Gastrocnemius medialis (tissue), 4 donors: ENCODE data around the gene ANGPTL7. TPM values are rescaled to one million over a fixed set of nuclear protein-coding genes. Genes with fewer than 3 reads are reported as not detected.

ENCODE experiments used
- ATAC-seq, 2 donors: fragments of 150-250 bp; one replicate each; pipeline ENCODE4 v1.9.1; 2016
- DNase-seq, 2 donors: peaks; one replicate each; pipeline ENCODE4 v3.0.0-alpha.2; 2019
- H3K27ac ChIP-seq, 4 donors: fragments of 200-600 bp; sonication (generic); 1 replicate in 1 of 4; 2 replicates in 3 of 4; pipeline ENCODE4 v1.5.1; 2016 to 2018; ENCODE audit warnings: mild to moderate bottlenecking in 2 of 4, moderate library complexity in 1 of 4
- H3K27me3 ChIP-seq, 3 donors: fragments of 200-600 bp; sonication (generic) in 2 of 3; 1 replicate in 1 of 3; 2 replicates in 2 of 3; pipeline versions ENCODE4 v1.5.1 to v1.6.0; 2016 to 2019; ENCODE audit warnings: mild to moderate bottlenecking in 1 of 3, moderate library complexity in 1 of 3
- H3K36me3 ChIP-seq, 2 donors: fragments of 200-600 bp; sonication (generic) in 1 of 2; one replicate each; pipeline ENCODE4 v1.5.1; 2017 to 2018
- H3K4me1 ChIP-seq, 2 donors: fragments of 200-600 bp; sonication (generic) in 1 of 2; one replicate each; pipeline ENCODE4 v1.5.1; 2016 to 2017; ENCODE audit warnings: mild to moderate bottlenecking in 2 of 2
- H3K4me3 ChIP-seq, 4 donors: fragments of 200-600 bp; sonication (generic) in 3 of 4; 1 replicate in 1 of 4; 2 replicates in 3 of 4; pipeline ENCODE4 v1.5.1; 2016 to 2019; ENCODE audit warnings: mild to moderate bottlenecking in 2 of 4
- H3K9me3 ChIP-seq, 3 donors: fragments of 200-600 bp; sonication (generic) in 2 of 3; 1 replicate in 1 of 3; 2 replicates in 2 of 3; pipeline ENCODE4 v1.5.1; 2016 to 2019
- CTCF ChIP-seq, 5 experiments: fragments of 450-650 bp in 3 of 5; fragments of 200-600 bp in 2 of 5; sonication (generic) in 2 of 5; IDR thresholded peaks in 4 of 5; conservative IDR thresholded peaks in 1 of 5; 1 replicate in 4 of 5; 2 replicates in 1 of 5; pipeline ENCODE4 v1.5.1; 2016 to 2019; ENCODE audit warnings: antibody characterized with exemption in 5 of 5, mild to moderate bottlenecking in 3 of 5, moderate library complexity in 3 of 5
- POLR2A ChIP-seq, 2 donors: fragments of 450-650 bp; IDR thresholded peaks; one replicate each; pipeline ENCODE4 v1.6.1; 2017; ENCODE audit warnings: antibody characterized with exemption in 2 of 2, mild to moderate bottlenecking in 2 of 2, moderate library complexity in 2 of 2
- in situ Hi-C, 4 donors: fragments of 200-750 bp; cut with MboI; loops; one replicate each; pipeline versions ENCODE4 v1.15.0 to v1.8.0; 2017; ENCODE audit warnings: low sequenced_read_pairs in 4 of 4
- intact Hi-C: fragments of 100-400 bp; cut with DNase I; formaldehyde crosslinking; loops from one replicate; pipeline ENCODE4 v1.15.1; 2023; ENCODE audit warnings: low total_unique reads
- total RNA-seq, 4 donors: library from RNA; depleted of rRNA; stranded (reverse); fragments of >200 nt; gene quantifications; one replicate each; pipeline versions ENCODE4 v1.1.0 to v1.2.3, GENCODE V29; 2016

ANGPTL7 gene
- total RNA-seq, 4 donors from 2014 or later, result 0.56 to 30.7 (median 3.3) TPM

- DNase-seq (no peak), ATAC-seq (no peak)
- Histone ChIP-seq H3K27me3 (no peaks in the 10 kb centered on the region), H3K36me3 (peaks cover 0 to 84% of the 10 kb centered on the region in 2 donors), H3K9me3 (no peaks in the 10 kb centered on the region), H3K4me1 (no peaks in the 10 kb centered on the region), H3K4me3 (no peak overlapping the region), H3K27ac (no peak overlapping the region)
- in situ Hi-C loops (no loop called here), intact Hi-C loops (no loop called here)
- TF ChIP-seq CTCF (IDR thresholded peaks at IDR 0.05 in 4 of 5, conservative IDR thresholded peaks at IDR 0.05 in 1 of 5), result no peak
- no peak for TF ChIP-seq POLR2A (IDR thresholded peaks at IDR 0.05)
Observed at GRCh38 chr1:11197359-11197758, 8.2 kb downstream of the ANGPTL7 start.

- ATAC-seq (no peak), DNase-seq (no peak)
- no peak for TF ChIP-seq CTCF (IDR thresholded peaks at IDR 0.05 in 4 of 5, conservative IDR thresholded peaks at IDR 0.05 in 1 of 5)
- TF ChIP-seq POLR2A (IDR thresholded peaks at IDR 0.05), result no peak
- in situ Hi-C loops (no loop called here), intact Hi-C loops (no loop called here)
- H3K27ac ChIP-seq, result no peak overlapping the region
- H3K36me3 ChIP-seq, result peaks cover 0 to 93% of the 10 kb centered on the region in 2 donors
- no peaks in the 10 kb centered on the region for H3K4me1 ChIP-seq
- H3K9me3 ChIP-seq, result no peaks in the 10 kb centered on the region
- no peaks in the 10 kb centered on the region for H3K27me3 ChIP-seq
- H3K4me3 ChIP-seq, result no peak overlapping the region
Observed at GRCh38 chr1:11198257-11198656, 9.1 kb downstream of the ANGPTL7 start.

GRCh38 chr1:11198851-11199594 lies 9.9 kb downstream of the ANGPTL7 start:
- H3K4me3 ChIP-seq, result no peak overlapping the region
- H3K27me3 ChIP-seq, result no peaks in the 10 kb centered on the region
- H3K27ac ChIP-seq, result no peak overlapping the region
- intact Hi-C loops (no loop called here), in situ Hi-C loops (no loop called here)
- no peaks in the 10 kb centered on the region for H3K4me1 ChIP-seq
- H3K9me3 ChIP-seq, result no peaks in the 10 kb centered on the region
- DNase-seq, result no peak
- H3K36me3 ChIP-seq, result peaks cover 0 to 93% of the 10 kb centered on the region in 2 donors
- no peak for ATAC-seq
- TF ChIP-seq CTCF (IDR thresholded peaks at IDR 0.05 in 4 of 5, conservative IDR thresholded peaks at IDR 0.05 in 1 of 5), result no peak
- no peak for TF ChIP-seq POLR2A (IDR thresholded peaks at IDR 0.05)

- Histone ChIP-seq H3K36me3 (peaks cover 0 to 87% of the 10 kb centered on the region in 2 donors), H3K27me3 (no peaks in the 10 kb centered on the region), H3K4me1 (no peaks in the 10 kb centered on the region), H3K27ac (peak overlapping the region in 2 of 4 donors; percentile 28 to 43), H3K4me3 (no peak overlapping the region), H3K9me3 (no peaks in the 10 kb centered on the region)
- TF ChIP-seq CTCF (IDR thresholded peaks at IDR 0.05 in 4 of 5, conservative IDR thresholded peaks at IDR 0.05 in 1 of 5) (no peak), POLR2A (IDR thresholded peaks at IDR 0.05) (no peak)
- ATAC-seq (peak; percentile 53 to 73), DNase-seq (peak; percentile 11 to 38)
- in situ Hi-C loops (no loop called here), intact Hi-C loops (no loop called here)
Observed at GRCh38 chr1:11204396-11205190, 15.4 kb downstream of the ANGPTL7 start.
